Activated naive CD8-positive, alpha-beta T cell (primary cell): ENCODE measurements around the gene TMEM161A.

Experiments
- H3K27ac Mint-ChIP-seq: one replicate; pipeline ENCODE4 v1.8.0; 2021; ENCODE audit warnings: mixed read lengths
- H3K27me3 Mint-ChIP-seq: one replicate; pipeline ENCODE4 v1.8.0; 2021; ENCODE audit warnings: mixed read lengths
- H3K36me3 Mint-ChIP-seq: one replicate; pipeline ENCODE4 v1.8.0; 2021; ENCODE audit warnings: mixed read lengths
- H3K4me1 Mint-ChIP-seq: one replicate; pipeline ENCODE4 v1.8.0; 2021; ENCODE audit warnings: low read depth, mixed read lengths
- H3K4me3 Mint-ChIP-seq: one replicate; pipeline ENCODE4 v1.8.0; 2021; ENCODE audit warnings: mild to moderate bottlenecking, mixed read lengths
- H3K9me3 Mint-ChIP-seq: one replicate; pipeline ENCODE4 v1.8.0; 2021; ENCODE audit warnings: low read depth, mixed read lengths

TMEM161A gene

GRCh38 chr19:19098703-19099632 is 39.3 kb downstream of the TMEM161A start:
- H3K9me3 Mint-ChIP-seq: no peaks in the 10 kb centered on the region
- H3K27ac Mint-ChIP-seq: no peak overlapping the region
- no peaks in the 10 kb centered on the region for H3K4me1 Mint-ChIP-seq
- no peak overlapping the region for H3K4me3 Mint-ChIP-seq
- no peaks in the 10 kb centered on the region for H3K27me3 Mint-ChIP-seq
- H3K36me3 Mint-ChIP-seq: no peaks in the 10 kb centered on the region

- Mint-ChIP-seq H3K27ac (no peak overlapping the region), H3K9me3 (no peaks in the 10 kb centered on the region), H3K4me1 (no peaks in the 10 kb centered on the region), H3K36me3 (no peaks in the 10 kb centered on the region), H3K27me3 (no peaks in the 10 kb centered on the region), H3K4me3 (no peak overlapping the region)
Measured at GRCh38 chr19:19098084-19098702, 40.1 kb downstream of the TMEM161A start.

- no peaks in the 10 kb centered on the region for H3K27me3 Mint-ChIP-seq
- H3K36me3 Mint-ChIP-seq: no peaks in the 10 kb centered on the region
- no peak overlapping the region for H3K27ac Mint-ChIP-seq
- no peak overlapping the region for H3K4me3 Mint-ChIP-seq
- H3K4me1 Mint-ChIP-seq: no peaks in the 10 kb centered on the region
- H3K9me3 Mint-ChIP-seq: no peaks in the 10 kb centered on the region
Measured at GRCh38 chr19:19096641-19097627, 41.3 kb downstream of the TMEM161A start.

GRCh38 chr19:19095691-19096090 is 42.6 kb downstream of the TMEM161A start:
- Mint-ChIP-seq H3K4me3 (no peak overlapping the region), H3K36me3 (no peaks in the 10 kb centered on the region)

GRCh38 chr19:19094513-19094912 is 43.8 kb downstream of the TMEM161A start:
- H3K4me3 Mint-ChIP-seq: no peak overlapping the region
- H3K27ac Mint-ChIP-seq: no peak overlapping the region
- H3K36me3 Mint-ChIP-seq: no peaks in the 10 kb centered on the region
- H3K27me3 Mint-ChIP-seq: no peaks in the 10 kb centered on the region
- no peaks in the 10 kb centered on the region for H3K4me1 Mint-ChIP-seq
- H3K9me3 Mint-ChIP-seq: no peaks in the 10 kb centered on the region

More at GRCh38 chr19:19095691-19096090, 42.6 kb downstream of the TMEM161A start:
- Mint-ChIP-seq H3K27ac (no peak overlapping the region), H3K27me3 (no peaks in the 10 kb centered on the region), H3K4me1 (no peaks in the 10 kb centered on the region), H3K9me3 (no peaks in the 10 kb centered on the region)

GRCh38 chr19:19087676-19088075 is 50.6 kb downstream of the TMEM161A start:
- no peak overlapping the region for H3K27ac Mint-ChIP-seq
- H3K9me3 Mint-ChIP-seq: no peaks in the 10 kb centered on the region
- no peaks in the 10 kb centered on the region for H3K27me3 Mint-ChIP-seq
- H3K4me3 Mint-ChIP-seq: no peak overlapping the region
- H3K4me1 Mint-ChIP-seq: no peaks in the 10 kb centered on the region
- no peaks in the 10 kb centered on the region for H3K36me3 Mint-ChIP-seq

- H3K27ac Mint-ChIP-seq: no peak overlapping the region
- no peaks in the 10 kb centered on the region for H3K27me3 Mint-ChIP-seq
- H3K9me3 Mint-ChIP-seq: no peaks in the 10 kb centered on the region
- H3K4me1 Mint-ChIP-seq: peaks cover 1% of the 10 kb centered on the region
- H3K36me3 Mint-ChIP-seq: no peaks in the 10 kb centered on the region
- H3K4me3 Mint-ChIP-seq: no peak overlapping the region
Measured at GRCh38 chr19:19083413-19084178, 54.7 kb downstream of the TMEM161A start.

- Mint-ChIP-seq H3K27ac (no peak overlapping the region), H3K4me1 (peaks cover 4% of the 10 kb centered on the region), H3K9me3 (no peaks in the 10 kb centered on the region), H3K36me3 (peaks cover 2% of the 10 kb centered on the region), H3K4me3 (no peak overlapping the region), H3K27me3 (no peaks in the 10 kb centered on the region)
Measured at GRCh38 chr19:19081642-19082151, 56.6 kb downstream of the TMEM161A start.

GRCh38 chr19:19079571-19079970 is 58.7 kb downstream of the TMEM161A start:
- H3K36me3 Mint-ChIP-seq: peaks cover 2% of the 10 kb centered on the region
- peaks cover 4% of the 10 kb centered on the region for H3K4me1 Mint-ChIP-seq
- H3K4me3 Mint-ChIP-seq: no peak overlapping the region
- no peak overlapping the region for H3K27ac Mint-ChIP-seq
- H3K27me3 Mint-ChIP-seq: no peaks in the 10 kb centered on the region
- no peaks in the 10 kb centered on the region for H3K9me3 Mint-ChIP-seq

- Mint-ChIP-seq H3K9me3 (no peaks in the 10 kb centered on the region), H3K27ac (no peak overlapping the region), H3K36me3 (peaks cover 2% of the 10 kb centered on the region), H3K4me3 (no peak overlapping the region), H3K27me3 (no peaks in the 10 kb centered on the region), H3K4me1 (peaks cover 7% of the 10 kb centered on the region)
Measured at GRCh38 chr19:19078801-19079200, 59.5 kb downstream of the TMEM161A start.

- Mint-ChIP-seq H3K36me3 (peaks cover 2% of the 10 kb centered on the region), H3K4me1 (peaks cover 12% of the 10 kb centered on the region), H3K27ac (no peak overlapping the region), H3K9me3 (no peaks in the 10 kb centered on the region), H3K27me3 (no peaks in the 10 kb centered on the region), H3K4me3 (no peak overlapping the region)
Measured at GRCh38 chr19:19077103-19077502, 61.2 kb downstream of the TMEM161A start.

- H3K4me1 Mint-ChIP-seq: peaks cover 12% of the 10 kb centered on the region
- no peaks in the 10 kb centered on the region for H3K9me3 Mint-ChIP-seq
- no peaks in the 10 kb centered on the region for H3K27me3 Mint-ChIP-seq
- H3K36me3 Mint-ChIP-seq: peaks cover 2% of the 10 kb centered on the region
- H3K27ac Mint-ChIP-seq: no peak overlapping the region
- H3K4me3 Mint-ChIP-seq: no peak overlapping the region
Measured at GRCh38 chr19:19076476-19076875, 61.8 kb downstream of the TMEM161A start.

- H3K4me3 Mint-ChIP-seq: no peak overlapping the region
- peaks cover 2% of the 10 kb centered on the region for H3K36me3 Mint-ChIP-seq
- no peak overlapping the region for H3K27ac Mint-ChIP-seq
- H3K4me1 Mint-ChIP-seq: peaks cover 16% of the 10 kb centered on the region
- no peaks in the 10 kb centered on the region for H3K9me3 Mint-ChIP-seq
- no peaks in the 10 kb centered on the region for H3K27me3 Mint-ChIP-seq
Measured at GRCh38 chr19:19075126-19075525, 63.2 kb downstream of the TMEM161A start.
